Astrocyte of the spinal cord (primary cell): ENCODE measurements around the gene DTHD1.

Source experiments
- DNase-seq: peaks from one replicate; pipeline ENCODE4 v3.0.0; 2011; ENCODE audit warnings: low read depth, low spot score
- H3K4me3 ChIP-seq: 2 replicates; pipeline ENCODE4 v1.5.1; 2011; ENCODE audit warnings: low read depth, mild to moderate bottlenecking, low read length, moderate library complexity
- in situ Hi-C: cut with HindIII; loops from 2 replicates; pipeline ENCODE4 v1.10.0; 2017; ENCODE audit warnings: low sequenced_read_pairs
- TF ChIP-seq, protein P1 (sequence below): IDR thresholded peaks from 2 replicates; pipeline ENCODE4 v1.5.1; 2012; ENCODE audit warnings: low read depth, mild to moderate bottlenecking, low read length, inconsistent platforms

DTHD1 gene

DNA sequence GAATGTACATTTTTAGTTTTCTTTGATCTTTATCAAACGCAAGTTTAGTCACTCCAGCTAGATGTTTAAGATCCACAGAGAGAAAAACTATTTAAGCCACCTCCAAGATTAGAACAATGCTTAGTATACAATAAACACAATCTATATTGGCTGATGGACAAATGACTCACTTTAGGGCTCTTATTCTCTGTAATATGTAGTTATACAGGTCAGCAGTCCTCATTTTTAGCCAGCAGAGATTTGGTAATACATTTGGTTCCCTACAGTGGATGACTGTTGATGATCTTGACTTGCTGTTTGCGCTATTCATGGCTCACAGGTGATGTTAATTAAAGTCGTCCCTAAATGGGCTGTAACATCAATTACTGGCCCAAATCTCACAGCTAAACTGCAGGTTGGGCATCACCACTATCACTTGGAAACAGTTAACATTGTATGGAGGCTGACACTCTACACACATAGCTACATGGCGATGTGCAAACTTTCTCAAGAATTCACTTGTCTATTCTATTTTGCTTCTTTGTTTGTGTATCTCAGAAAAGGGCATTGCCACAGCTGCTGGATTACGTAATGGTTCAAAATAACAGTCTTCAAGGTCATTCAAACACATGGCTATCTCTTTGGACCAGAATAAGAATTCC is 11.8 kb upstream of the DTHD1 start:
- H3K4me3 ChIP-seq, result no peak overlapping the region
- in situ Hi-C loops, result no loop called here
- TF ChIP-seq, protein P1, sequence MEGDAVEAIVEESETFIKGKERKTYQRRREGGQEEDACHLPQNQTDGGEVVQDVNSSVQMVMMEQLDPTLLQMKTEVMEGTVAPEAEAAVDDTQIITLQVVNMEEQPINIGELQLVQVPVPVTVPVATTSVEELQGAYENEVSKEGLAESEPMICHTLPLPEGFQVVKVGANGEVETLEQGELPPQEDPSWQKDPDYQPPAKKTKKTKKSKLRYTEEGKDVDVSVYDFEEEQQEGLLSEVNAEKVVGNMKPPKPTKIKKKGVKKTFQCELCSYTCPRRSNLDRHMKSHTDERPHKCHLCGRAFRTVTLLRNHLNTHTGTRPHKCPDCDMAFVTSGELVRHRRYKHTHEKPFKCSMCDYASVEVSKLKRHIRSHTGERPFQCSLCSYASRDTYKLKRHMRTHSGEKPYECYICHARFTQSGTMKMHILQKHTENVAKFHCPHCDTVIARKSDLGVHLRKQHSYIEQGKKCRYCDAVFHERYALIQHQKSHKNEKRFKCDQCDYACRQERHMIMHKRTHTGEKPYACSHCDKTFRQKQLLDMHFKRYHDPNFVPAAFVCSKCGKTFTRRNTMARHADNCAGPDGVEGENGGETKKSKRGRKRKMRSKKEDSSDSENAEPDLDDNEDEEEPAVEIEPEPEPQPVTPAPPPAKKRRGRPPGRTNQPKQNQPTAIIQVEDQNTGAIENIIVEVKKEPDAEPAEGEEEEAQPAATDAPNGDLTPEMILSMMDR, result no peak
- no peak for DNase-seq

DNA sequence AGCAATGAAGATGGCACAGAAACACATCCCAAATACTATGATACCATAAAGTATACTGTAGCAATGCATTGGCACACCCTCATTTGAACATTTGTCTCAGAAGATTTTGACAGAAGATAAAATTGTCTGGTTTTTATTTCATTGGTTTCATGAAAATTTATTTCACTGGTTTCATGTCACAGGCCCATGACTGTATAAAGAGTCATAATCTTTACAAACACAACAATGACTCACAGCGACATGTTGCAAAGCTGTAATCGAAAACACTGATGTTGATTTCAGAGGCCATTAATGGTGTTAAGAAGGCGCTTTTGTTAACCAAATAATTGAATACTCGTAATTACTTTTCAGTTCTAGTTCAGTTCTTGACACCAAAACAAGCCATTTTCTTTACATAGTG is 8.1 kb upstream of the DTHD1 start:
- H3K4me3 ChIP-seq, result no peak overlapping the region
- in situ Hi-C loops, result no loop called here
- no peak for DNase-seq
- TF ChIP-seq, protein P1, result no peak

DNA sequence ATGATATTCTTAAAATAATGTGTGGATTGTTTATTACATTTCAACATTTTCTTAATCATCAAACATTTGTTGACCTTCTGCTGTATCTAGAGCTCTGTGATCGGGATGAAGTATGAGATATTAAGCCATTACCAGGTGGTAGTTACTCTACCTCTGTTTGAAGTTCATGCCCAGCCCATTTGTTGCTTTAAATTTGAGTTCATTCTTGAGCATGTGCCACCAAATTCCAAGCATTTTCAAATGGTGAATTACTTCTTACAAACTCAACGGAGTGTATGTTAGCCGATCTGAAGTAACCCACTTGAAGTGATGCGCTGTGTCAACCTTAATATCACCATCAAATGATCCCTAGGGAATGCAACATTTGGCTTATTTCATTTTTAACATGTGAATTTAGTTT is 7.3 kb upstream of the DTHD1 start:
- DNase-seq, result peak; percentile 8
- TF ChIP-seq, protein P1, result no peak
- H3K4me3 ChIP-seq, result no peak overlapping the region
- in situ Hi-C loops, result no loop called here

DNA sequence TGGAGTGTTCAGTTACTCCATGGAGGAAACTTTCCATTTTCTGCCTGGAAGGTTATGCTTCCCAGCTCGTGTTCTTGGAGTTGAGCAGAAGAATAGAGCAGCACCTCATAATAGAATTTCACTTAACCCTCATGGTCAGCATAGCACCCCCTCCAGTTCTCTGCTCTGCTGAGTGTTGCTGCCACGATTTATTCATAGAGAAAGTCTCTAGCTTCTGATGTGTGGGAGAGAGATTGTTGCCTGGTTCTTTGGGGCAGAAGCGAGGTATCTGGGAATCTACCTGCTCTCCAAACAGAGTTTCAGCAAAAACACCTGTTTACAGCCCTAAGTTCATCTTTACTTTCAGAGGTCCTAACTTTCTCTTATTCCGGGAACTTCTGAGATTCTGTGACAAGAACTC is 3.9 kb upstream of the DTHD1 start:
- in situ Hi-C loops, result no loop called here
- H3K4me3 ChIP-seq, result no peak overlapping the region
- no peak for DNase-seq
- TF ChIP-seq, protein P1, result no peak

DNA sequence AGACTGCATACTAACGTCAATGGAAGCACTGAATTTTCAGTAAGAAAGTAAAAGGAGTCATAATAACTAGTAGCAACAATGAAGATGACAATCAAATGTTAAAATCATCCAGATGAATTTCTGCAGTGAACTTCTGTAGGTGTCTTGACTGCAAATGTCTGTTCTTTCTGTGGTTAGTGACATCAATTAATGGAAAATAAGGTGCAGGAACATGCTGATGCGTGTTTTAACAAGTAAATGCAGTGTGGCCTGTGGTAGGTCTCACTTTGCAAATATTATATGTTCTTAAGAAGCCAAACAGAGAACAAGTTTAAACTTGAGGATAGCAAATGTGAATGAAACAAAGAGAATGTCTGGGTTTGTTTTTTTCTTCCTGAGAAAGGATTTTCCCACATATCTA is 2.6 kb upstream of the DTHD1 start:
- TF ChIP-seq, protein P1, result no peak
- no peak overlapping the region for H3K4me3 ChIP-seq
- in situ Hi-C loops, result no loop called here
- no peak for DNase-seq

DNA sequence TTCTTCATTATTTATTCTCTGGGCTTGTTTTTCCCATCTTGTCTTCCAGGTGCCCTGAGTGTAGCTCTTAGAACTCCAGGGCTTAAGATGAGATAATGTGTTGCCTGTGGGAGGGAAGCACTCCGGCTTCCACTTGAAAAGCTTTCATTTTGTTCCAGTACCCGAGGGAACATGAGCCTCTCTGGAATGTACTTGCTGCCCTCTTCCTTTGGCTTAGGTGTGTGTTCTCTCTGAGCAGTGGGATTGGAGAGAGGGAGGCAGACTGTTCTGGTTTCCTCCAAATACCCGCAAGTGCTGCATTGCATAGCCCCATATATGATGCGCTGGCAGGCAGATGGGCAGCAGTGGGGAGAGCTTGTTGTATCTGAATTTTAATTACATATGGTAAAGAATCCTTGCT is 861 bp upstream of the DTHD1 start:
- TF ChIP-seq, protein P1, result no peak
- in situ Hi-C loops, result no loop called here
- no peak overlapping the region for H3K4me3 ChIP-seq
- DNase-seq, result no peak
